PC-9 (cell line): ENCODE data around the gene HNRNPAB. TPM values are rescaled to one million over a fixed set of nuclear protein-coding genes. Genes with fewer than 3 reads are reported as not detected.
"Not testable (repeated sequence)": the region's sequence is repeated elsewhere in the genome, so short reads cannot be mapped to it uniquely, and the experiment has no call there.

Source experiments
- BruUV-seq: library from RNA; stranded (reverse); fragments of 400-500 nt; replicated peaks from 2 replicates; lab custom pipeline; 2021; lab: Mats Ljungman, UMichigan
- CTCF ChIA-PET: fragments of 300-600 bp; sonication (Branson Sonifier 250); formaldehyde crosslinking; loops from one replicate; lab custom pipeline; 2022; ENCODE audit warnings: antibody characterized with exemption; lab: Charles Lee
- POLR2A ChIA-PET: fragments of 300-600 bp; sonication (Branson Sonifier 250); formaldehyde crosslinking; loops from one replicate; lab custom pipeline; 2022; ENCODE audit warnings: antibody characterized with exemption; ENCODE audit not compliant: unreplicated experiment; lab: Charles Lee
- DNase-seq, 2 experiments: peaks; one replicate each; pipeline versions ENCODE4 v3.0.0 to v3.0.0-alpha.2; 2015 to 2022; ENCODE audit warnings: mixed read lengths in 1 of 2
- H2AFZ ChIP-seq: fragments of 200-600 bp; sonication (generic); 2 replicates; pipeline ENCODE4 v1.8.1; 2017; ENCODE audit warnings: antibody characterized with exemption
- H3F3A ChIP-seq: fragments of 200-600 bp; sonication (generic); 2 replicates; pipeline ENCODE4 v1.8.1; 2017; ENCODE audit warnings: antibody characterized with exemption, mild to moderate bottlenecking, low read depth; ENCODE audit not compliant: insufficient read depth
- H3K27ac ChIP-seq: fragments of 200-600 bp; sonication (generic); 2 replicates; pipeline ENCODE4 v1.6.1; 2016; ENCODE audit warnings: mixed run types
- H3K27me3 ChIP-seq: fragments of 200-600 bp; sonication (generic); 2 replicates; pipeline ENCODE4 v1.6.1; 2016; ENCODE audit warnings: low read depth, mixed run types; ENCODE audit not compliant: insufficient read depth
- H3K36me3 ChIP-seq: fragments of 200-600 bp; sonication (generic); 2 replicates; pipeline ENCODE4 v1.6.1; 2016; ENCODE audit warnings: low read depth, mixed run types
- H3K4me1 ChIP-seq: fragments of 200-600 bp; sonication (generic); replicated peaks from 2 replicates; pipeline ENCODE4 v1.6.1; 2016; ENCODE audit warnings: mixed run types; ENCODE audit not compliant: insufficient read depth
- H3K4me2 ChIP-seq: fragments of 200-600 bp; sonication (generic); 2 replicates; pipeline ENCODE4 v1.6.1; 2017; ENCODE audit warnings: mixed run types
- H3K4me3 ChIP-seq: fragments of 200-600 bp; sonication (generic); 2 replicates; pipeline ENCODE4 v1.6.1; 2016; ENCODE audit warnings: mixed run types
- H3K79me2 ChIP-seq: fragments of 200-600 bp; sonication (generic); 2 replicates; pipeline ENCODE4 v1.6.1; 2017; ENCODE audit warnings: low read depth, mixed run types
- H3K9me2 ChIP-seq: fragments of 200-600 bp; sonication (generic); 2 replicates; pipeline ENCODE4 v1.8.1; 2017; ENCODE audit warnings: mild to moderate bottlenecking; ENCODE audit not compliant: insufficient read depth
- H3K9me3 ChIP-seq: fragments of 200-600 bp; sonication (generic); 2 replicates; pipeline ENCODE4 v1.8.1; 2016; ENCODE audit warnings: low read depth; ENCODE audit not compliant: insufficient read depth
- H4K20me1 ChIP-seq: fragments of 200-600 bp; sonication (generic); 2 replicates; pipeline ENCODE4 v1.8.1; 2017; ENCODE audit not compliant: insufficient read depth
- EZH2 ChIP-seq: fragments of 200-600 bp; sonication (generic); IDR thresholded peaks from 2 replicates; pipeline ENCODE4 v1.8.0; 2017; ENCODE audit warnings: antibody characterized with exemption, low read depth
- intact Hi-C: fragments of 100-400 bp; cut with micrococcal nuclease; formaldehyde crosslinking; loops from one replicate; pipeline ENCODE4 v1.10.0; 2022; ENCODE audit not compliant: unreplicated experiment
- total RNA-seq: library from RNA; stranded (reverse); gene quantifications from 2 replicates; pipeline ENCODE4 v1.2.3, GENCODE V29; 2021
- TF ChIP-seq, protein P1 (sequence below): fragments of 200-600 bp; sonication (generic); conservative IDR thresholded peaks from 2 replicates; pipeline ENCODE4 v1.6.1; 2017; ENCODE audit warnings: mixed run types, antibody characterized with exemption, mild to moderate bottlenecking, moderate library complexity

HNRNPAB gene
- total RNA-seq, 1 experiment from 2014 or later: 193 TPM

DNA sequence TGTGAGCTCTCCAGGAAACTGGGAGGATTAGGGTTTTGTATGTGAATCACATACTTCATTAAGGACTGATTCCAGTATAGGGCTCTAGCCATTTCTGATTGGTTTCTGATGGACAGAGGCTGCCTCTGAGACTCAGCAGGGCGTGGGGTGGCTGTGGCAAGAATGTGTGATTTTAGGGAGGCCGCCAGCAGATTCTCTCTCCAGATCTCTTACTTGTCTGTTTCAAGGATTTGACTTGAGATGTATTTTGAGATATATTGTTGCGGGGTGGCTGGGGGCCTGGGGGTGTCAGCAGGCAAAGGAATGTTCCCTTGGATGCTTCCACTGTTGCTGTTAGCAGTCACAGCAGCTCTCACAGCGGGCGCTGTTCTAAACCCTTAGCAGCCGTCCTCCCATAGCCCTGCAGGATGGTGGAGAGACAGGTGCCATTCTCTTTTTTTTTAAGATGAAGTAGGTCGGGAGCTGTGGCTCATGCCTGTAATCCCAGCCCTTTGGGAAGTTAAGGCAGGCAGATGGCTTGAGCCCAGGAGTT lies 8.0 kb upstream of the HNRNPAB start:
- Histone ChIP-seq H3K4me3 (no peak overlapping the region), H3K27ac (no peak overlapping the region), H3K36me3 (no peaks in the 10 kb centered on the region), H3K9me2 (no peaks in the 10 kb centered on the region), H3K9me3 (no peaks in the 10 kb centered on the region), H2AFZ (no peak overlapping the region), H3K79me2 (no peaks in the 10 kb centered on the region), H3K4me2 (no peak overlapping the region), H4K20me1 (no peaks in the 10 kb centered on the region), H3K4me1 (peaks cover 6% of the 10 kb centered on the region; the same call in 1 of the 2 replicates), H3K27me3 (peaks cover 17% of the 10 kb centered on the region), H3F3A (peaks cover 9% of the 10 kb centered on the region; the same call in 1 of the 2 replicates)
- no TSS peak for BruUV-seq
- TF ChIP-seq EZH2: no peak
- TF ChIP-seq, protein P1, sequence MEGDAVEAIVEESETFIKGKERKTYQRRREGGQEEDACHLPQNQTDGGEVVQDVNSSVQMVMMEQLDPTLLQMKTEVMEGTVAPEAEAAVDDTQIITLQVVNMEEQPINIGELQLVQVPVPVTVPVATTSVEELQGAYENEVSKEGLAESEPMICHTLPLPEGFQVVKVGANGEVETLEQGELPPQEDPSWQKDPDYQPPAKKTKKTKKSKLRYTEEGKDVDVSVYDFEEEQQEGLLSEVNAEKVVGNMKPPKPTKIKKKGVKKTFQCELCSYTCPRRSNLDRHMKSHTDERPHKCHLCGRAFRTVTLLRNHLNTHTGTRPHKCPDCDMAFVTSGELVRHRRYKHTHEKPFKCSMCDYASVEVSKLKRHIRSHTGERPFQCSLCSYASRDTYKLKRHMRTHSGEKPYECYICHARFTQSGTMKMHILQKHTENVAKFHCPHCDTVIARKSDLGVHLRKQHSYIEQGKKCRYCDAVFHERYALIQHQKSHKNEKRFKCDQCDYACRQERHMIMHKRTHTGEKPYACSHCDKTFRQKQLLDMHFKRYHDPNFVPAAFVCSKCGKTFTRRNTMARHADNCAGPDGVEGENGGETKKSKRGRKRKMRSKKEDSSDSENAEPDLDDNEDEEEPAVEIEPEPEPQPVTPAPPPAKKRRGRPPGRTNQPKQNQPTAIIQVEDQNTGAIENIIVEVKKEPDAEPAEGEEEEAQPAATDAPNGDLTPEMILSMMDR: no peak
- CTCF ChIA-PET: no interaction called here
- DNase-seq: no peak
- intact Hi-C loops: no loop called here
- POLR2A ChIA-PET: no interaction called here

- no peak overlapping the region for H3K27ac ChIP-seq
- H3K4me2 ChIP-seq: no peak overlapping the region
- H3K27me3 ChIP-seq: peaks cover 17% of the 10 kb centered on the region
- no TSS peak for BruUV-seq
- no peak overlapping the region for H3K4me3 ChIP-seq
- H3K79me2 ChIP-seq: no peaks in the 10 kb centered on the region
- H3K4me1 ChIP-seq: peaks cover 10% of the 10 kb centered on the region
- H4K20me1 ChIP-seq: no peaks in the 10 kb centered on the region
- H3F3A ChIP-seq: peaks cover 12% of the 10 kb centered on the region; the same call in 1 of the 2 replicates
- ChIA-PET CTCF (no interaction called here), POLR2A (no interaction called here)
- H3K9me2 ChIP-seq: no peaks in the 10 kb centered on the region
- intact Hi-C loops: no loop called here
- TF ChIP-seq, protein P1: peak; percentile 55; the same call in 1 of the 2 replicates
- TF ChIP-seq EZH2: no peak
- no peak for DNase-seq
- H3K9me3 ChIP-seq: no peaks in the 10 kb centered on the region
- no peak overlapping the region for H2AFZ ChIP-seq
- no peaks in the 10 kb centered on the region for H3K36me3 ChIP-seq
Measured at GRCh38 chr5:178196986-178197385, 7.3 kb upstream of the HNRNPAB start.

DNA sequence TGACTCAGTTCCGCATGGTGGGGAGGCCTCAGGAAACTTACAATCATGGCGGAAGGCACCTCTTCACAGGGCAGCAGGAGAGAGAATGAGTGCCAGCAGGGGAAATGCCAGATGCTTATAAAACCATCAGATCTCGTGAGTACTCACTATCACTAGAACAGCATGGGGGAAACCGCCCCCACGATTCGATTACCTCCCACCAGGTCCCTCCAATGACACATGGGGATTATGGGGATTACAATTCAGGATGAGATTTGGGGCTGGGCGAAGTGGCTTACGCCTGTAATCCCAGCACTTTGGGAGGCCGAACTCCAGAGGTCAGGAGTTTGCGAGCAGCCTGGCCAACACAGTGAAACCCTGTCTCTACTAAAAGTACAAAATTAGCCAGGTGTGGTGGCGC lies 6.2 kb upstream of the HNRNPAB start:
- DNase-seq, POLR2A ChIA-PET, H2AFZ ChIP-seq, H3K9me2 ChIP-seq, H3K4me2 ChIP-seq, H3K9me3 ChIP-seq, CTCF ChIA-PET, intact Hi-C loops, H4K20me1 ChIP-seq, H3K36me3 ChIP-seq, H3K27ac ChIP-seq, BruUV-seq, H3K79me2 ChIP-seq, H3K4me1 ChIP-seq, H3K4me3 ChIP-seq: not testable (repeated sequence)
- Histone ChIP-seq H3K27me3 (peaks cover 17% of the 10 kb centered on the region), H3F3A (peaks cover 16% of the 10 kb centered on the region; the same call in 1 of the 2 replicates)

DNA sequence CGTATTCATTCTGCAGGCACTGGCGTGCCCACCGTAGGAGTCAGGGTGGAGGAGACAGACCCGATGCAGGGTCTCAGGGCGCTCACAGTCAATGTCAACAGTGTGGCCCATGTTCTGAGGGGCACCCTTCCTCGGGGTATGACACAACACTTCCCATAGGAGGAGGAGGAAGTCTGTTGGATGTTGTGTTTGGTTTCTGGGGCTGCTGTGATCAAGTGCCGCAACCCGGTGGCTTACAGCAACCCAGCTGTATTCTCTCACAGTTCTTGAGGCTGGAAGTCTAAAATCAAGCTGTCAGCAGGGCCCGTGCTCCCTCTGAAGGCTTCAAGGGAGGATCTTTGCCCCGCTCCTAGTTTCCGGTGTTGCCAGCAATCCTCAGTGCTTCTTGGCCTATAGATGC lies 5.6 kb upstream of the HNRNPAB start:
- Histone ChIP-seq H3K4me1 (peaks cover 9% of the 10 kb centered on the region), H3K4me3 (no peak overlapping the region), H3K27me3 (peaks cover 14% of the 10 kb centered on the region), H3K9me3 (no peaks in the 10 kb centered on the region), H3K9me2 (no peaks in the 10 kb centered on the region), H4K20me1 (no peaks in the 10 kb centered on the region), H3K27ac (no peak overlapping the region), H3K79me2 (peaks cover under 1% of the 10 kb centered on the region; the same call in 1 of the 2 replicates), H3F3A (peaks cover 16% of the 10 kb centered on the region; the same call in 1 of the 2 replicates), H3K4me2 (no peak overlapping the region), H3K36me3 (no peaks in the 10 kb centered on the region), H2AFZ (no peak overlapping the region)
- BruUV-seq: no TSS peak
- DNase-seq: no peak
- ChIA-PET CTCF (no interaction called here), POLR2A (no interaction called here)
- TF ChIP-seq, protein P1: no peak
- TF ChIP-seq EZH2: no peak
- intact Hi-C loops: no loop called here
